HepG2 (cell line): ENCODE results near the gene DEPDC1B. TPM values are rescaled to one million over a fixed set of nuclear protein-coding genes. Genes with fewer than 3 reads are reported as not detected.

ENCODE experiments used
- CC2D1A ChIP-seq: sonication (generic); formaldehyde crosslinking; IDR thresholded peaks from 2 replicates; pipeline ENCODE4 v1.8.1; 2023; ENCODE audit warnings: mild to moderate bottlenecking, missing genetic modification reagents
- FOXP1 ChIP-seq, 2 experiments: fragments of 450-650 bp in 1 of 2; IDR thresholded peaks; 2 replicates each; pipeline ENCODE4 v1.6.1; 2017 to 2018; ENCODE audit warnings: antibody characterized with exemption in 1 of 2
- IRF9 ChIP-seq: sonication (generic); formaldehyde crosslinking; IDR thresholded peaks from 2 replicates; pipeline ENCODE4 v1.8.0; 2022; ENCODE audit warnings: missing genetic modification reagents, mild to moderate bottlenecking, borderline replicate concordance
- KMT2B ChIP-seq: IDR thresholded peaks from 2 replicates; pipeline ENCODE4 v1.6.1; 2016; ENCODE audit warnings: missing genetic modification reagents, missing compliant biosample characterization
- POGK ChIP-seq: sonication (generic); formaldehyde crosslinking; conservative IDR thresholded peaks from 2 replicates; pipeline ENCODE4 v1.8.0; 2022; ENCODE audit warnings: mild to moderate bottlenecking, moderate library complexity, missing genetic modification reagents
- PPARG ChIP-seq: conservative IDR thresholded peaks from 2 replicates; pipeline ENCODE4 v1.6.1; 2016; ENCODE audit warnings: missing biosample characterization, missing genetic modification reagents
- RXRB ChIP-seq: IDR thresholded peaks from 2 replicates; pipeline ENCODE4 v1.6.1; 2016; ENCODE audit warnings: borderline replicate concordance, missing genetic modification reagents, missing compliant biosample characterization
- ZNF451 ChIP-seq: sonication (generic); formaldehyde crosslinking; IDR thresholded peaks from 2 replicates; pipeline ENCODE4 v1.5.0; 2020; ENCODE audit warnings: mild to moderate bottlenecking, missing genetic modification reagents
- polyA plus RNA-seq, 8 experiments: library from polyadenylated mRNA; depleted of rRNA in 3 of 8; stranded (reverse) in 7 of 8; unstranded in 1 of 8; fragments of >200 nt; fragmentation: Illumina TruSeq in 4 of 8; extraction: Trizol in 4 of 8; gene quantifications; 2 replicates each; pipeline versions ENCODE4 v1.2.1 to v1.2.3, GENCODE V29; 2011 to 2016; ENCODE audit warnings: low read depth in 4 of 8, missing spikeins in 1 of 8, mixed read lengths in 1 of 8; ENCODE audit not compliant: insufficient read depth in 1 of 8
- total RNA-seq, 5 experiments: library from RNA; depleted of rRNA; stranded (reverse); fragments of >200 nt; fragmentation: Illumina TruSeq; extraction: Trizol; gene quantifications; 2 replicates each; pipeline ENCODE4 v1.2.3, GENCODE V29; 2016; ENCODE audit warnings: low read depth in 1 of 5
- TF ChIP-seq, protein P1 (sequence below): sonication (generic); formaldehyde crosslinking; IDR thresholded peaks from 2 replicates; pipeline ENCODE4 v1.5.0; 2020; ENCODE audit warnings: mild to moderate bottlenecking, missing genetic modification reagents, moderate library complexity
- TF ChIP-seq, protein P2 (sequence below): sonication (generic); formaldehyde crosslinking; IDR thresholded peaks from 2 replicates; pipeline ENCODE4 v1.9.0; 2021; ENCODE audit warnings: missing genetic modification reagents, borderline replicate concordance
- TF ChIP-seq, protein P3 (sequence below): sonication (generic); formaldehyde crosslinking; IDR thresholded peaks from 2 replicates; pipeline ENCODE4 v1.5.0; 2020; ENCODE audit warnings: mild to moderate bottlenecking, missing genetic modification reagents, borderline replicate concordance
- TF ChIP-seq, protein P4 (sequence below): IDR thresholded peaks from 2 replicates; pipeline ENCODE4 v1.6.1; 2016; ENCODE audit warnings: low read depth, missing genetic modification reagents, missing compliant biosample characterization

The DEPDC1B gene
- total and polyA plus RNA-seq, 2 of the 13 experiments (the other 11 are each of a cell fraction or from before 2014, with no cell fraction given), result 29.5 to 51.3 TPM

- TF ChIP-seq, protein P1, sequence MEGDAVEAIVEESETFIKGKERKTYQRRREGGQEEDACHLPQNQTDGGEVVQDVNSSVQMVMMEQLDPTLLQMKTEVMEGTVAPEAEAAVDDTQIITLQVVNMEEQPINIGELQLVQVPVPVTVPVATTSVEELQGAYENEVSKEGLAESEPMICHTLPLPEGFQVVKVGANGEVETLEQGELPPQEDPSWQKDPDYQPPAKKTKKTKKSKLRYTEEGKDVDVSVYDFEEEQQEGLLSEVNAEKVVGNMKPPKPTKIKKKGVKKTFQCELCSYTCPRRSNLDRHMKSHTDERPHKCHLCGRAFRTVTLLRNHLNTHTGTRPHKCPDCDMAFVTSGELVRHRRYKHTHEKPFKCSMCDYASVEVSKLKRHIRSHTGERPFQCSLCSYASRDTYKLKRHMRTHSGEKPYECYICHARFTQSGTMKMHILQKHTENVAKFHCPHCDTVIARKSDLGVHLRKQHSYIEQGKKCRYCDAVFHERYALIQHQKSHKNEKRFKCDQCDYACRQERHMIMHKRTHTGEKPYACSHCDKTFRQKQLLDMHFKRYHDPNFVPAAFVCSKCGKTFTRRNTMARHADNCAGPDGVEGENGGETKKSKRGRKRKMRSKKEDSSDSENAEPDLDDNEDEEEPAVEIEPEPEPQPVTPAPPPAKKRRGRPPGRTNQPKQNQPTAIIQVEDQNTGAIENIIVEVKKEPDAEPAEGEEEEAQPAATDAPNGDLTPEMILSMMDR (CRISPR knock-in tag), result no peak
- TF ChIP-seq CC2D1A (CRISPR knock-in tag), result no peak
- TF ChIP-seq PPARG (CRISPR knock-in tag), result peak; percentile 71
- TF ChIP-seq KMT2B (CRISPR knock-in tag), result peak; percentile 25
- TF ChIP-seq POGK, result peak; percentile 37; the same call in 1 of the 2 replicates
- TF ChIP-seq ZNF451 (CRISPR knock-in tag), result no peak
- TF ChIP-seq IRF9 (CRISPR knock-in tag), result no peak
- peak; percentile 92 for TF ChIP-seq RXRB
- TF ChIP-seq FOXP1 (IDR thresholded peaks at IDR 0.05), result peak; percentile 40; the same call in 1 of the 2 replicates
- peak; percentile 94 for TF ChIP-seq FOXP1 (CRISPR knock-in tag; IDR thresholded peaks at IDR 0.05)
- TF ChIP-seq, protein P2, sequence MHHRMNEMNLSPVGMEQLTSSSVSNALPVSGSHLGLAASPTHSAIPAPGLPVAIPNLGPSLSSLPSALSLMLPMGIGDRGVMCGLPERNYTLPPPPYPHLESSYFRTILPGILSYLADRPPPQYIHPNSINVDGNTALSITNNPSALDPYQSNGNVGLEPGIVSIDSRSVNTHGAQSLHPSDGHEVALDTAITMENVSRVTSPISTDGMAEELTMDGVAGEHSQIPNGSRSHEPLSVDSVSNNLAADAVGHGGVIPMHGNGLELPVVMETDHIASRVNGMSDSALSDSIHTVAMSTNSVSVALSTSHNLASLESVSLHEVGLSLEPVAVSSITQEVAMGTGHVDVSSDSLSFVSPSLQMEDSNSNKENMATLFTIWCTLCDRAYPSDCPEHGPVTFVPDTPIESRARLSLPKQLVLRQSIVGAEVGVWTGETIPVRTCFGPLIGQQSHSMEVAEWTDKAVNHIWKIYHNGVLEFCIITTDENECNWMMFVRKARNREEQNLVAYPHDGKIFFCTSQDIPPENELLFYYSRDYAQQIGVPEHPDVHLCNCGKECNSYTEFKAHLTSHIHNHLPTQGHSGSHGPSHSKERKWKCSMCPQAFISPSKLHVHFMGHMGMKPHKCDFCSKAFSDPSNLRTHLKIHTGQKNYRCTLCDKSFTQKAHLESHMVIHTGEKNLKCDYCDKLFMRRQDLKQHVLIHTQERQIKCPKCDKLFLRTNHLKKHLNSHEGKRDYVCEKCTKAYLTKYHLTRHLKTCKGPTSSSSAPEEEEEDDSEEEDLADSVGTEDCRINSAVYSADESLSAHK (CRISPR knock-in tag), result no peak
- TF ChIP-seq, protein P3, sequence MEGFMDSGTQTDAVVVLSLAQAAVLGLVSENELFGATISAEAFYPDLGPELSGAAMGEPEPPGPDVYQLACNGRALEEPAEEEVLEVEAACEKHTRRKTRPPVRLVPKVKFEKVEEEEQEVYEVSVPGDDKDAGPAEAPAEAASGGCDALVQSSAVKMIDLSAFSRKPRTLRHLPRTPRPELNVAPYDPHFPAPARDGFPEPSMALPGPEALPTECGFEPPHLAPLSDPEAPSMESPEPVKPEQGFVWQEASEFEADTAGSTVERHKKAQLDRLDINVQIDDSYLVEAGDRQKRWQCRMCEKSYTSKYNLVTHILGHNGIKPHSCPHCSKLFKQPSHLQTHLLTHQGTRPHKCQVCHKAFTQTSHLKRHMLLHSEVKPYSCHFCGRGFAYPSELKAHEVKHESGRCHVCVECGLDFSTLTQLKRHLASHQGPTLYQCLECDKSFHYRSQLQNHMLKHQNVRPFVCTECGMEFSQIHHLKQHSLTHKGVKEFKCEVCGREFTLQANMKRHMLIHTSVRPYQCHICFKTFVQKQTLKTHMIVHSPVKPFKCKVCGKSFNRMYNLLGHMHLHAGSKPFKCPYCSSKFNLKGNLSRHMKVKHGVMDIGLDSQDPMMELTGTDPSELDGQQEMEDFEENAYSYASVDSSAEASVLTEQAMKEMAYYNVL, result no peak; the same call in 1 of the 2 replicates
- TF ChIP-seq, protein P4, sequence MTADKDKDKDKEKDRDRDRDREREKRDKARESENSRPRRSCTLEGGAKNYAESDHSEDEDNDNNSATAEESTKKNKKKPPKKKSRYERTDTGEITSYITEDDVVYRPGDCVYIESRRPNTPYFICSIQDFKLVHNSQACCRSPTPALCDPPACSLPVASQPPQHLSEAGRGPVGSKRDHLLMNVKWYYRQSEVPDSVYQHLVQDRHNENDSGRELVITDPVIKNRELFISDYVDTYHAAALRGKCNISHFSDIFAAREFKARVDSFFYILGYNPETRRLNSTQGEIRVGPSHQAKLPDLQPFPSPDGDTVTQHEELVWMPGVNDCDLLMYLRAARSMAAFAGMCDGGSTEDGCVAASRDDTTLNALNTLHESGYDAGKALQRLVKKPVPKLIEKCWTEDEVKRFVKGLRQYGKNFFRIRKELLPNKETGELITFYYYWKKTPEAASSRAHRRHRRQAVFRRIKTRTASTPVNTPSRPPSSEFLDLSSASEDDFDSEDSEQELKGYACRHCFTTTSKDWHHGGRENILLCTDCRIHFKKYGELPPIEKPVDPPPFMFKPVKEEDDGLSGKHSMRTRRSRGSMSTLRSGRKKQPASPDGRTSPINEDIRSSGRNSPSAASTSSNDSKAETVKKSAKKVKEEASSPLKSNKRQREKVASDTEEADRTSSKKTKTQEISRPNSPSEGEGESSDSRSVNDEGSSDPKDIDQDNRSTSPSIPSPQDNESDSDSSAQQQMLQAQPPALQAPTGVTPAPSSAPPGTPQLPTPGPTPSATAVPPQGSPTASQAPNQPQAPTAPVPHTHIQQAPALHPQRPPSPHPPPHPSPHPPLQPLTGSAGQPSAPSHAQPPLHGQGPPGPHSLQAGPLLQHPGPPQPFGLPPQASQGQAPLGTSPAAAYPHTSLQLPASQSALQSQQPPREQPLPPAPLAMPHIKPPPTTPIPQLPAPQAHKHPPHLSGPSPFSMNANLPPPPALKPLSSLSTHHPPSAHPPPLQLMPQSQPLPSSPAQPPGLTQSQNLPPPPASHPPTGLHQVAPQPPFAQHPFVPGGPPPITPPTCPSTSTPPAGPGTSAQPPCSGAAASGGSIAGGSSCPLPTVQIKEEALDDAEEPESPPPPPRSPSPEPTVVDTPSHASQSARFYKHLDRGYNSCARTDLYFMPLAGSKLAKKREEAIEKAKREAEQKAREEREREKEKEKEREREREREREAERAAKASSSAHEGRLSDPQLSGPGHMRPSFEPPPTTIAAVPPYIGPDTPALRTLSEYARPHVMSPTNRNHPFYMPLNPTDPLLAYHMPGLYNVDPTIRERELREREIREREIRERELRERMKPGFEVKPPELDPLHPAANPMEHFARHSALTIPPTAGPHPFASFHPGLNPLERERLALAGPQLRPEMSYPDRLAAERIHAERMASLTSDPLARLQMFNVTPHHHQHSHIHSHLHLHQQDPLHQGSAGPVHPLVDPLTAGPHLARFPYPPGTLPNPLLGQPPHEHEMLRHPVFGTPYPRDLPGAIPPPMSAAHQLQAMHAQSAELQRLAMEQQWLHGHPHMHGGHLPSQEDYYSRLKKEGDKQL, result peak; percentile 95
Observed at GRCh38 chr5:60671899-60672692, 27.9 kb downstream of the DEPDC1B start (continued).
